HL-60 (cell line): Measurements from ENCODE around the gene CDRT4.

Experiments
- DNase-seq, 2 experiments: peaks; one replicate each; pipeline ENCODE4 v3.0.0-alpha.2; 2010 to 2020; ENCODE audit warnings: low read depth in 1 of 2, low spot score in 1 of 2
- H3K27ac ChIP-seq: fragments of 250-450 bp; sonication (Bioruptor Pico); replicated peaks from 2 replicates; pipeline ENCODE4 v1.5.1; 2020; ENCODE audit warnings: mild to moderate bottlenecking, moderate library complexity
- H3K27me3 ChIP-seq: fragments of 250-450 bp; sonication (Bioruptor Pico); 2 replicates; pipeline ENCODE4 v1.5.1; 2021; ENCODE audit warnings: mild to moderate bottlenecking, moderate library complexity; ENCODE audit not compliant: insufficient read depth, poor library complexity, severe bottlenecking
- H3K4me3 ChIP-seq: replicated peaks from 2 replicates; pipeline ENCODE4 v1.5.1; 2011; ENCODE audit warnings: mild to moderate bottlenecking, control low read depth, low read length; ENCODE audit not compliant: insufficient read depth
- GABPA ChIP-seq: IDR thresholded peaks from 2 replicates; pipeline ENCODE4 v1.6.1; 2012; ENCODE audit warnings: low read depth
- POLR2AphosphoS5 ChIP-seq: IDR thresholded peaks from 2 replicates; pipeline ENCODE4 v1.6.1; 2012; ENCODE audit warnings: low read depth
- SPI1 ChIP-seq: IDR thresholded peaks from 2 replicates; pipeline ENCODE4 v1.6.1; 2012; ENCODE audit warnings: low read depth, mild to moderate bottlenecking, borderline replicate concordance
- TF ChIP-seq, protein P1 (sequence below): IDR thresholded peaks from one replicate; pipeline ENCODE4 v1.5.1; 2011; ENCODE audit warnings: low read length, control low read depth, inconsistent platforms; ENCODE audit not compliant: insufficient read depth
- TF ChIP-seq, protein P2 (sequence below): IDR thresholded peaks from 2 replicates; pipeline ENCODE4 v1.6.1; 2012; ENCODE audit warnings: low read depth; ENCODE audit not compliant: insufficient replicate concordance

CDRT4 gene

DNA sequence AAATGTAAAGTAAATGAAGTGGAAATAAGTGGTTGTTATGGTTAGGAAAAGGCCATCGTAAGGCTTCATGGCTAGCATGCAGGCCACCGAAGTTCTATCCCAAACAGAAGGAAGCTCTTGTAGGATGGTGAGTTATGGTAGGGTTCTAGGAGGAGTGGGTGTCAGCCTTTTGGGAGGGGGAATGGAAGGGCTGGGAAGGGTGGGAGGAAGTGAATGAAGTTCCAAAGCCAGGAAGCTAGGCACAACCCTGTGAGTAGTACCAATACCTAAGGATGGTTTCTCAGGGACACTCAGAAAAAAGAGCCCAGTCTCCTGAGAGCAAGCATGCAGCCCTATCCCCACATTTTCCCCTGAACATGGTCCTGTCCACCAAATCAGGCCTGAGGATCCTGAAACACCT is 36.3 kb upstream of the CDRT4 start:
- no peak overlapping the region for H3K4me3 ChIP-seq
- H3K27me3 ChIP-seq, result no peaks in the 10 kb centered on the region
- TF ChIP-seq POLR2AphosphoS5 (no peak), SPI1 (no peak), GABPA (no peak)
- TF ChIP-seq, protein P1, sequence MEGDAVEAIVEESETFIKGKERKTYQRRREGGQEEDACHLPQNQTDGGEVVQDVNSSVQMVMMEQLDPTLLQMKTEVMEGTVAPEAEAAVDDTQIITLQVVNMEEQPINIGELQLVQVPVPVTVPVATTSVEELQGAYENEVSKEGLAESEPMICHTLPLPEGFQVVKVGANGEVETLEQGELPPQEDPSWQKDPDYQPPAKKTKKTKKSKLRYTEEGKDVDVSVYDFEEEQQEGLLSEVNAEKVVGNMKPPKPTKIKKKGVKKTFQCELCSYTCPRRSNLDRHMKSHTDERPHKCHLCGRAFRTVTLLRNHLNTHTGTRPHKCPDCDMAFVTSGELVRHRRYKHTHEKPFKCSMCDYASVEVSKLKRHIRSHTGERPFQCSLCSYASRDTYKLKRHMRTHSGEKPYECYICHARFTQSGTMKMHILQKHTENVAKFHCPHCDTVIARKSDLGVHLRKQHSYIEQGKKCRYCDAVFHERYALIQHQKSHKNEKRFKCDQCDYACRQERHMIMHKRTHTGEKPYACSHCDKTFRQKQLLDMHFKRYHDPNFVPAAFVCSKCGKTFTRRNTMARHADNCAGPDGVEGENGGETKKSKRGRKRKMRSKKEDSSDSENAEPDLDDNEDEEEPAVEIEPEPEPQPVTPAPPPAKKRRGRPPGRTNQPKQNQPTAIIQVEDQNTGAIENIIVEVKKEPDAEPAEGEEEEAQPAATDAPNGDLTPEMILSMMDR, result no peak
- TF ChIP-seq, protein P2, sequence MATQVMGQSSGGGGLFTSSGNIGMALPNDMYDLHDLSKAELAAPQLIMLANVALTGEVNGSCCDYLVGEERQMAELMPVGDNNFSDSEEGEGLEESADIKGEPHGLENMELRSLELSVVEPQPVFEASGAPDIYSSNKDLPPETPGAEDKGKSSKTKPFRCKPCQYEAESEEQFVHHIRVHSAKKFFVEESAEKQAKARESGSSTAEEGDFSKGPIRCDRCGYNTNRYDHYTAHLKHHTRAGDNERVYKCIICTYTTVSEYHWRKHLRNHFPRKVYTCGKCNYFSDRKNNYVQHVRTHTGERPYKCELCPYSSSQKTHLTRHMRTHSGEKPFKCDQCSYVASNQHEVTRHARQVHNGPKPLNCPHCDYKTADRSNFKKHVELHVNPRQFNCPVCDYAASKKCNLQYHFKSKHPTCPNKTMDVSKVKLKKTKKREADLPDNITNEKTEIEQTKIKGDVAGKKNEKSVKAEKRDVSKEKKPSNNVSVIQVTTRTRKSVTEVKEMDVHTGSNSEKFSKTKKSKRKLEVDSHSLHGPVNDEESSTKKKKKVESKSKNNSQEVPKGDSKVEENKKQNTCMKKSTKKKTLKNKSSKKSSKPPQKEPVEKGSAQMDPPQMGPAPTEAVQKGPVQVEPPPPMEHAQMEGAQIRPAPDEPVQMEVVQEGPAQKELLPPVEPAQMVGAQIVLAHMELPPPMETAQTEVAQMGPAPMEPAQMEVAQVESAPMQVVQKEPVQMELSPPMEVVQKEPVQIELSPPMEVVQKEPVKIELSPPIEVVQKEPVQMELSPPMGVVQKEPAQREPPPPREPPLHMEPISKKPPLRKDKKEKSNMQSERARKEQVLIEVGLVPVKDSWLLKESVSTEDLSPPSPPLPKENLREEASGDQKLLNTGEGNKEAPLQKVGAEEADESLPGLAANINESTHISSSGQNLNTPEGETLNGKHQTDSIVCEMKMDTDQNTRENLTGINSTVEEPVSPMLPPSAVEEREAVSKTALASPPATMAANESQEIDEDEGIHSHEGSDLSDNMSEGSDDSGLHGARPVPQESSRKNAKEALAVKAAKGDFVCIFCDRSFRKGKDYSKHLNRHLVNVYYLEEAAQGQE, result no peak
- no peak for DNase-seq
- no peak overlapping the region for H3K27ac ChIP-seq

DNA sequence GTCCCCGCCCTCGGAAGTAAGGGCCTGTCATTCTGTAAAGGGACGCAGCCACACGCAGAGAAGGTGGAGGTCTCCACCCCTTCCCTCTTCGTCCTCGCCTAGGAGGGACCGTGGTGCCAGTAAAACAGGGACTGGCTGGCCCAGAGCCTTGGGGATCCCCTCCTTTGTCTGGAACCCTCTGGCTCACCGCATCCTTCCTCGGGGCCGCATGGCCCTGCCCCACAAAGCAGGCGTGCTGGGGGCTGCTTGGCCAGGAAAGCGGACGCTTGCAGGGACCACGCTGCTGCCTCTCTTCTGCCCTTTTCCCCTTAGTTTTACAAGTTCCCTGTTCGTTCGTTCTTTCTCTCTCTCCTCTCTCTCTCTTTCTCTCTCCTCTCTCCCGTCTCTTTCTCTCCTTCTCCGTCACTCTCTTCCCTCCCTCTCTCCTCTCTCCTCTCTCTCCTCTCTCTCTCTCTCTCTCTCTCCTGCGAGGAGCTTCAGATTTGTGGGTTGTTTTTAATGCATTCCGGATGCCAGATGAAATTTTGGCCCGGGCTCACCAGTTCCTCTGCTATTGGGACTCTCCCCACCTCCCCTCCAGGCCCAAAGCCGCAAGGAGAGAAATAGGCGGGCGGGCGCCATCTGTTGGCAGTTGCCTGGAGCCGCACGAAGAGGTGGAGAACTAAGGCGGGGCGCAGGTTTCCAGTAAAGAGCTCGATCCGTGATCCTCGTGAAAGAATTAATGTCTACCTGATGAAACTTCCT is 35.1 kb upstream of the CDRT4 start:
- no peak overlapping the region for H3K4me3 ChIP-seq
- H3K27ac ChIP-seq, result no peak overlapping the region
- no peaks in the 10 kb centered on the region for H3K27me3 ChIP-seq
- peak; percentile 11 to 58 for DNase-seq
- TF ChIP-seq, protein P1, result peak; percentile 20
- TF ChIP-seq, protein P2, result no peak

DNA sequence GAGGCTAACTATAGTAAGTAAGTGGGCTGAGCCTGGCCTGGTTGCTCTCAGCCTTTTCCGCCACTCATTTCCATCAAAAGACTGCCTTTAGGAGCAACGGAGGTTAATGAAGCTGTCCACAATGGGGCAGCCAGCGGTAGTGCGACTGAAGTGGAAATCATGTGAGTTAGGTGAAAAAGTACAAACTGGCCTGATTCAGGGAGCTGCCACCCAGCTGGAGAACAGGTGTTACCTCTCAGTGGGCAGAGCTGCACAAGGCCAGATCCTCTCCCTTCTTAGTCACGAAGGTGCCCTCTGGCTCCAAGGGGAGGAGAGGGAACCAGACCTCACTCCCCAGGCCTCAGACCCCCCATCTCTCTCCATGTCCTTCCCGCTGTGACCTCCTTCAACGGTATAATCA is 34.4 kb upstream of the CDRT4 start:
- TF ChIP-seq, protein P2, result no peak
- TF ChIP-seq GABPA (no peak), POLR2AphosphoS5 (no peak), SPI1 (no peak)
- TF ChIP-seq, protein P1, result no peak
- no peak for DNase-seq
- H3K4me3 ChIP-seq, result no peak overlapping the region
- no peak overlapping the region for H3K27ac ChIP-seq
- no peaks in the 10 kb centered on the region for H3K27me3 ChIP-seq
